Measurements from ENCODE around the gene ZFP69B.

The ZFP69B gene

DNA sequence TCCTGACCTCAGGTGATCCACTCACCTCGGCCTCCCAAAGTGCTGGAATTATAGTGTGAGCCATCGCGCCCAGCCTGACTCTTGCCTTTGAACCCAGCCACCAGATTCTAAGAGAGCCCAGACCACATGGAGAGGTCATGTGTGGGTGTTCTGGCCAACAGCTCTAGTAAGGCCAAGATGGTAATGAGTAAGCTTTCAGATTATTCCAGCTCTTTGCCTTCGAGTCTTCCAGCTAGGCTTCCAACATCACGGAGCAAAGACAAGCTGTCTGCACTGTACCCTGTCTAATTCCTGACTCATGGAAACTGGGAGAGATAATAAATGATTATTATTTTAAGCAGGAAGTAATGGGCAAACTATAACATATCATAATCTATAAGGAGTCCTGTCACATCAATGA lies 14.8 kb upstream of the ZFP69B start:
- DNase-seq (ENCODE audit: low read depth), result peak; percentile 46
- H3K4me3 ChIP-seq (replicated peaks; ENCODE audit: low read depth, low read length), result no peak overlapping the region
- TF ChIP-seq, protein P1, sequence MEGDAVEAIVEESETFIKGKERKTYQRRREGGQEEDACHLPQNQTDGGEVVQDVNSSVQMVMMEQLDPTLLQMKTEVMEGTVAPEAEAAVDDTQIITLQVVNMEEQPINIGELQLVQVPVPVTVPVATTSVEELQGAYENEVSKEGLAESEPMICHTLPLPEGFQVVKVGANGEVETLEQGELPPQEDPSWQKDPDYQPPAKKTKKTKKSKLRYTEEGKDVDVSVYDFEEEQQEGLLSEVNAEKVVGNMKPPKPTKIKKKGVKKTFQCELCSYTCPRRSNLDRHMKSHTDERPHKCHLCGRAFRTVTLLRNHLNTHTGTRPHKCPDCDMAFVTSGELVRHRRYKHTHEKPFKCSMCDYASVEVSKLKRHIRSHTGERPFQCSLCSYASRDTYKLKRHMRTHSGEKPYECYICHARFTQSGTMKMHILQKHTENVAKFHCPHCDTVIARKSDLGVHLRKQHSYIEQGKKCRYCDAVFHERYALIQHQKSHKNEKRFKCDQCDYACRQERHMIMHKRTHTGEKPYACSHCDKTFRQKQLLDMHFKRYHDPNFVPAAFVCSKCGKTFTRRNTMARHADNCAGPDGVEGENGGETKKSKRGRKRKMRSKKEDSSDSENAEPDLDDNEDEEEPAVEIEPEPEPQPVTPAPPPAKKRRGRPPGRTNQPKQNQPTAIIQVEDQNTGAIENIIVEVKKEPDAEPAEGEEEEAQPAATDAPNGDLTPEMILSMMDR (IDR thresholded peaks at IDR 0.05; ENCODE audit: low read length, missing control alignments), result no peak

DNA sequence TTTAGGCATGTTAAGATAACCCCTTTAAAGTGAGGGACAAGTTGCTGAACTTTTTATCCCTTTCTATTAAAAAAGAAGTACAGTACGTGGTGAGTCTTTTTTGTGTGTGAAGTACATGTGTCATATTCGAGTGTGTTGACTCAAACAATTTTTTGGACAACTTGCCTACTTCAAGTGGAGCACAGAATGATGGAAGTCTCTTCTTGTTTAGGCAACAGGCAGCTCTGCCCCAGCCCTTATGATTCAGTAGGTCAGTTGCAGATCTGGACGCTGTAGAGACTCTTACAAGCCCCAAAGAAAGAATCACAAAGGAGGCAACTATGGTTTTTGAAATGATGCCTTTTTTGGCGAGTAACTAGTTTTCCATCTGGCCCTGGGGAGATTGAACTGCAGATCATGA lies 14.4 kb upstream of the ZFP69B start:
- H3K4me3 ChIP-seq (replicated peaks; ENCODE audit: low read depth, low read length), result no peak overlapping the region
- peak; percentile 19 for DNase-seq (ENCODE audit: low read depth)
- TF ChIP-seq, protein P1 (IDR thresholded peaks at IDR 0.05; ENCODE audit: low read length, missing control alignments), result no peak

DNA sequence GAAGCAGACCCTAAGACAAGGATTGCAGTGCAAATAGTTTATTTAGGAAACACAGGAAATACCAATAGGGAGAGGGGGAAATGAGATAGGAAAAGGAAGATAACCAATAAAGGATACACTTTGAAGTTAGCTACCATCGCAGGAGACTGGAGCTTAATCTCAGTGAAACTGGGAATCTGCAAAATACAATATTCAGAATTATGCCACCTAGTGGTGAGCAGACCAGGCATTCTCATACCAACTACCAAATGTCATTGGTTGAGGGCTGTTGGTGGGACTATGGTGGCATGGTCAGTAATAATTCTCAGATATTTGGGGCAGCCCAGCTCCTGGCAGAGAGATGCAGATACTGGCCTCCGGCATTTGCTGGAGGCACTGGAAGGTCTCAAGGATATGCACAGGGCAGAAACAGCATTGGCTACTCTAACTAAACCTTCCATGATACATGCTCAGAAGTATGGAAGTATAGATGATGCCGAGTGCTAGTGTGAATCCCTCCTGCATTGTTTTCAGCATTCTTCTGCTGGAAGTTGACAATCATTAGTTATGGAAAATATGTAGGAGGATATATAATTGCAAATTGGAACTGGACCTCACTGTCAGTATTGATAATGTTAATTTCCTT lies 11.8 kb upstream of the ZFP69B start:
- TF ChIP-seq, protein P1 (IDR thresholded peaks at IDR 0.05; ENCODE audit: low read length, missing control alignments), result peak; percentile 75
- DNase-seq (ENCODE audit: low read depth), result peak; percentile 56
- H3K4me3 ChIP-seq (replicated peaks; ENCODE audit: low read depth, low read length), result no peak overlapping the region

DNA sequence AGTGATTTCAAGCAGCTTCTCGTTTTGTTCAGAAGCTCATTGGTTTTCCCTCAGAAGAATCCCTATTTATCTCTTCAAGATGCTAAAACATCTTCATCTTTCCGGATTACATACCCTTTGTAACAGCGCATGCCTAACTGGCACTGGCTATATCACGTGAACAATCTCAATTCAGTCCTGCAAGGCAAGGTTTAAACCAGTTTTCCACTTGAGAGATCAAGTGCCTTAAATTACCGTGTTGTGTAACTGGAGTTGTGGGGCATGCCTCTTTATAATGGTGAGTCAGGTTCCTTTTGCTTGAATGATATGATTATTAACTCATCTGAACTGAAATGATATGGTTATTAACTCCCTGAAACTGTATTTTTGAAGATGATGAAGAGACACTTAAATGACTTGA lies 11.0 kb upstream of the ZFP69B start:
- H3K4me3 ChIP-seq (replicated peaks; ENCODE audit: low read depth, low read length), result no peak overlapping the region
- no peak for DNase-seq (ENCODE audit: low read depth)
- TF ChIP-seq, protein P1 (IDR thresholded peaks at IDR 0.05; ENCODE audit: low read length, missing control alignments), result no peak

DNA sequence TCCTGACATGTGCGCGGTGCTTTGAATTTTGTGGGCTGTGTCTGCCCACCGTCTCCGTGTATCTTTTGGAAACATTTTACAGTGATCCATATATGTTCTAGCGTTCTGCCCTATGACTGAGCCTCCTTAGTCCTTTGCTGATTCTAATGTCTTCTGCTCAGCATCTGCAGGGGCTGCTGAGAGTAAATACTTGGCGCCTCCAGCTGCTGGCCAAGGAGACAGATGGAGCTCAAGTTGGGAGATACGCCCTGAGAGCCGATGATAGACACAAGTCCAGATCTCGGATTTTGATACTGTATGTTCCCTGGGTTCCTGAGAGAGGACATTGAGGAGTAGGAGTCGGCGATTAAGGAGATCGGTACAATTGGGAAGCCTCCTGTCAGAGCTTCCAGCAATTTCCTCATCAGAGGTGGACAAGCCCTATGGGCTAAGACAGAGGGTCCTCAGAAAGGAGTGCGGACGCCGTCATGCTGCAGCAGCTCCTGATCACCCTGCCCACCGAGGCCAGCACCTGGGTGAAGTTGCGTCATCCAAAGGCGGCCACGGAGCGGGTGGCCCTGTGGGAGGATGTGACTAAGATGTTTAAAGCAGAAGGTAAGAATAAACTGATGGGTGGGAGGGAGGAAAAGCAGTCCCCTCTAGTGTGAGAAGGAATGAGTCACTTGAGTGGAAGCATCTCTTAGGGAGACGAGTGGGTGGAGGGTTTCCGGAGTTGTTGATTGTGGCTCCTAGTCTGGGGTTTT lies 390 bp downstream of the ZFP69B start:
- peak; percentile 72 for DNase-seq (ENCODE audit: low read depth)
- peak overlapping the region; percentile 76 for H3K4me3 ChIP-seq (replicated peaks; ENCODE audit: low read depth, low read length)
- TF ChIP-seq, protein P1 (IDR thresholded peaks at IDR 0.05; ENCODE audit: low read length, missing control alignments), result no peak

DNA sequence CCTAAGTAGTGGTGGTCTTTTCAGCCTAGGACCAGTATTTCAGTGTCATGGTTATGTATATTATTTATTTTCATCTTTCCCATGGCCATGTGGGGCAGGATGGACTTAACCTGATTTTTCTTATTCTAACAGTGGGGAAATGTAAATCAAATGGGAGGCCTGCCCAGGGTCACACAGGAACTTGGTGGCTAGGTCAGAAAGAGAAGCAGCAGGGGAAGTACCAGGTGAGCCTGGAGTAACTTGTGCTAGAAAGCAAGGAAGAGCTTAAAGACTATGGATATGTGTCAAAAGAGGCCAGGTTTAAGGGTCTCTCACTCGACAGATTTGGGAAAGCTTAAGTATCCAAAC lies 936 bp downstream of the ZFP69B start:
- TF ChIP-seq, protein P1 (IDR thresholded peaks at IDR 0.05; ENCODE audit: low read length, missing control alignments), result no peak
- no peak for DNase-seq (ENCODE audit: low read depth)
- peak overlapping the region; percentile 76 for H3K4me3 ChIP-seq (replicated peaks; ENCODE audit: low read depth, low read length)

DNA sequence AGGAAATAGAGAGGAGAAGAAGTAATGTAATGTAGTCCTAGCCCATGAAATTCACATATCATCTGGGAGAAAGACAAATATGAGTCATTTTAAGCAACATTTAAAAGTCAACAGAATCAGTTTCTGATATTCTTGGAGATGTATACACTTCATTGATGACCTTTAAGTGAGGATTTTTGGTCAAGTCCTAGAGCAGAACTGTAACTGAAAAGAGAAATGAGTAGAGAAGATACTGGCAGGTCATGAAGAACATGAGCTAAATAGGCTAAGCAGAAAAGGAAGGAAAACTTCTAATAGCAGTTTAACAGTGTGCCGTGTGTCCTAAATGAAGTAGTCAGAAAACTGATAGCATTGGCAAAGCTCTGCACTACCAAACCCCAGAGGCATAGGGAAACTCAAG lies 4.6 kb downstream of the ZFP69B start:
- no peak overlapping the region for H3K4me3 ChIP-seq (replicated peaks; ENCODE audit: low read depth, low read length)
- TF ChIP-seq, protein P1 (IDR thresholded peaks at IDR 0.05; ENCODE audit: low read length, missing control alignments), result no peak
- no peak for DNase-seq (ENCODE audit: low read depth)
